Suprapubic skin (tissue), 4 donors: ENCODE data around the gene SERPINB7. TPM values are rescaled to one million over a fixed set of nuclear protein-coding genes. Genes with fewer than 3 reads are reported as not detected.
A peak's percentile ranks its signal among the peaks of the same experiment; 100 is the strongest.

Experiments
- DNase-seq, 2 donors: peaks; one replicate each; pipeline ENCODE4 v3.0.0-alpha.2; 2019; ENCODE audit warnings: low spot score in 2 of 2
- H3K27ac ChIP-seq: fragments of 200-600 bp; sonication (generic); one replicate; pipeline ENCODE4 v1.5.1; 2019
- H3K27me3 ChIP-seq: fragments of 200-600 bp; sonication (generic); one replicate; pipeline ENCODE4 v1.5.1; 2019
- H3K36me3 ChIP-seq: fragments of 200-600 bp; sonication (generic); one replicate; pipeline ENCODE4 v1.5.1; 2019
- H3K4me1 ChIP-seq: fragments of 200-600 bp; sonication (generic); one replicate; pipeline ENCODE4 v1.5.1; 2019
- H3K4me3 ChIP-seq: fragments of 200-600 bp; sonication (generic); one replicate; pipeline ENCODE4 v1.5.1; 2019; ENCODE audit warnings: mild to moderate bottlenecking
- H3K9me3 ChIP-seq: fragments of 200-600 bp; sonication (generic); one replicate; pipeline ENCODE4 v1.5.1; 2019
- EP300 ChIP-seq: sonication (generic); formaldehyde crosslinking; IDR thresholded peaks from one replicate; pipeline ENCODE4 v1.6.1; 2017; ENCODE audit warnings: antibody characterized with exemption
- POLR2A ChIP-seq, 2 donors: fragments of 450-650 bp; IDR thresholded peaks; one replicate each; pipeline ENCODE4 v1.6.1; 2017; ENCODE audit warnings: antibody characterized with exemption in 2 of 2, mild to moderate bottlenecking in 2 of 2, moderate library complexity in 2 of 2
- POLR2AphosphoS5 ChIP-seq, 3 donors: sonication (generic); formaldehyde crosslinking; IDR thresholded peaks; one replicate each; pipeline ENCODE4 v1.6.1; 2017; ENCODE audit warnings: antibody characterized with exemption in 3 of 3
- WGBS: methylation state at CpG from one replicate; pipeline ENCODE4 v1.1.5; 2018; 5-methylcytosine and 5-hydroxymethylcytosine counted together
- total RNA-seq, 4 donors: library from RNA; depleted of rRNA; stranded (reverse); fragments of >200 nt; gene quantifications; one replicate each; pipeline ENCODE4 v1.1.0, GENCODE V29; 2016
- TF ChIP-seq, protein P1 (sequence below), 2 donors: fragments of 200-600 bp in 1 of 2; fragments of 450-650 bp in 1 of 2; sonication (generic) in 1 of 2; IDR thresholded peaks; one replicate each; pipeline ENCODE4 v1.5.1; 2016 to 2019; ENCODE audit warnings: antibody characterized with exemption in 2 of 2, mild to moderate bottlenecking in 1 of 2, moderate library complexity in 1 of 2

Gene SERPINB7, protein sequence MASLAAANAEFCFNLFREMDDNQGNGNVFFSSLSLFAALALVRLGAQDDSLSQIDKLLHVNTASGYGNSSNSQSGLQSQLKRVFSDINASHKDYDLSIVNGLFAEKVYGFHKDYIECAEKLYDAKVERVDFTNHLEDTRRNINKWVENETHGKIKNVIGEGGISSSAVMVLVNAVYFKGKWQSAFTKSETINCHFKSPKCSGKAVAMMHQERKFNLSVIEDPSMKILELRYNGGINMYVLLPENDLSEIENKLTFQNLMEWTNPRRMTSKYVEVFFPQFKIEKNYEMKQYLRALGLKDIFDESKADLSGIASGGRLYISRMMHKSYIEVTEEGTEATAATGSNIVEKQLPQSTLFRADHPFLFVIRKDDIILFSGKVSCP
- total RNA-seq = 100 to 1,000 TPM in 2 of 4 donors, 10 to 100 TPM in 2; 24.1 to 214 (median 105) TPM

GRCh38 chr18:63775166-63775730 is at the start of gene SERPINB7:
TSS of gene SERPINB7 (plus strand) at chr18:63775418. CDS start at chr18:63782373, 6,955 bp downstream.
- Histone ChIP-seq H3K4me1 (no peaks in the 10 kb centered on the region), H3K27me3 (no peaks in the 10 kb centered on the region), H3K27ac (peak within 1 kb of the TSS; percentile 2), H3K4me3 (no peak within 1 kb of the TSS), H3K36me3 (no peaks in the 10 kb centered on the region), H3K9me3 (no peaks in the 10 kb centered on the region)
- TF ChIP-seq EP300 (no peak), POLR2AphosphoS5 (IDR thresholded peaks at IDR 0.05) (no peak)
- TF ChIP-seq, protein P1, sequence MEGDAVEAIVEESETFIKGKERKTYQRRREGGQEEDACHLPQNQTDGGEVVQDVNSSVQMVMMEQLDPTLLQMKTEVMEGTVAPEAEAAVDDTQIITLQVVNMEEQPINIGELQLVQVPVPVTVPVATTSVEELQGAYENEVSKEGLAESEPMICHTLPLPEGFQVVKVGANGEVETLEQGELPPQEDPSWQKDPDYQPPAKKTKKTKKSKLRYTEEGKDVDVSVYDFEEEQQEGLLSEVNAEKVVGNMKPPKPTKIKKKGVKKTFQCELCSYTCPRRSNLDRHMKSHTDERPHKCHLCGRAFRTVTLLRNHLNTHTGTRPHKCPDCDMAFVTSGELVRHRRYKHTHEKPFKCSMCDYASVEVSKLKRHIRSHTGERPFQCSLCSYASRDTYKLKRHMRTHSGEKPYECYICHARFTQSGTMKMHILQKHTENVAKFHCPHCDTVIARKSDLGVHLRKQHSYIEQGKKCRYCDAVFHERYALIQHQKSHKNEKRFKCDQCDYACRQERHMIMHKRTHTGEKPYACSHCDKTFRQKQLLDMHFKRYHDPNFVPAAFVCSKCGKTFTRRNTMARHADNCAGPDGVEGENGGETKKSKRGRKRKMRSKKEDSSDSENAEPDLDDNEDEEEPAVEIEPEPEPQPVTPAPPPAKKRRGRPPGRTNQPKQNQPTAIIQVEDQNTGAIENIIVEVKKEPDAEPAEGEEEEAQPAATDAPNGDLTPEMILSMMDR (IDR thresholded peaks at IDR 0.05) = no peak
- 67% methylated on average over 2 of the region's 2 CpGs for WGBS
- DNase-seq = no peak

DNA sequence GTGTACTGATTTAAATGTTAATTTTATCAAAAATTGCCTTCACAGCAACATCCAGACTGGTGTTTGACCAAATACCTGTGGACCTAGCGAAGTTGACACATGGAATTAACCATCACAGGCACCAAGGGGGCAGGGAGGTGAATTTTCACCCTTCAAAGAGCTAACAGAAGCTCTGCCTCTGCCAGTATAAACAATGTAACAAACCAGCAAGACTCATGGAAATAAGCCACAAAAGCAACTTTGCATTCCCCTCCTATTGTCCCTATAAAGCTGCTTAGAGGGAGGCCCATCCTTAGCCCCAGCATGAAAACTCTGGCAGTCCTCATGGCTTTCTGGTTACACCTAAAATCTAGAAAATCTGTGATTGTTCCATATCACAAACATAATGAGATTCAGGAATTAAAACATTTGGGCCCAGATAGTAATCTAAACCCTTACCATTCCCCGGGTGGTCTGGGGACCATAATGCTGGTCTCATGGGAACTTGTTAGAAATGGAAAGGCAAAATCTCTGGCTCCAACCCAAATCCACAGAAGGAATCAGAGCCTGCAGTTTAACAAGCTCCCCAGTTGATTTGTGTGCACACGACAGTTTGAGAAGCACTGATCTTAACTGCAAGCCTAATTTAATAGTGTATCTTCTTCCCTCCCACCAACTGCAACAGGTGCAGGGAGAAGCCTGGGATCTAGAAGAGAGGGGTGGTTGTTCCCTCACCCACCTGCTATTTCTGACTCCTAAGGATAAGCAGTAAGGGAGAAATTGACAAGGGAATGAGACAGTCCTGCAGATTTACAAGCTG is 49.3 kb upstream of the SERPINB7 start:
- Histone ChIP-seq H3K4me1 (no peaks in the 10 kb centered on the region), H3K36me3 (no peaks in the 10 kb centered on the region), H3K4me3 (no peak overlapping the region), H3K27me3 (no peaks in the 10 kb centered on the region), H3K9me3 (no peaks in the 10 kb centered on the region), H3K27ac (no peak overlapping the region)
- no peak for DNase-seq
- TF ChIP-seq, protein P1 (IDR thresholded peaks at IDR 0.05) = no peak
- TF ChIP-seq POLR2AphosphoS5 (IDR thresholded peaks at IDR 0.05) = no peak
- TF ChIP-seq POLR2A (IDR thresholded peaks at IDR 0.05) = no peak
- no peak for TF ChIP-seq EP300
- 25% methylated on average over 3 of the region's 3 CpGs for WGBS

- TF ChIP-seq EP300 = no peak
- no peak for TF ChIP-seq POLR2A (IDR thresholded peaks at IDR 0.05)
- TF ChIP-seq, protein P1 (IDR thresholded peaks at IDR 0.05) = no peak
- no peak for TF ChIP-seq POLR2AphosphoS5 (IDR thresholded peaks at IDR 0.05)
- Histone ChIP-seq H3K27me3 (no peaks in the 10 kb centered on the region), H3K27ac (no peak overlapping the region), H3K36me3 (no peaks in the 10 kb centered on the region), H3K4me1 (peaks cover 4% of the 10 kb centered on the region), H3K9me3 (no peaks in the 10 kb centered on the region), H3K4me3 (no peak overlapping the region)
- WGBS = 39% methylated on average over 5 of the region's 5 CpGs
- DNase-seq = no peak
Observed at GRCh38 chr18:63730773-63731172, 44.4 kb upstream of the SERPINB7 start.

DNA sequence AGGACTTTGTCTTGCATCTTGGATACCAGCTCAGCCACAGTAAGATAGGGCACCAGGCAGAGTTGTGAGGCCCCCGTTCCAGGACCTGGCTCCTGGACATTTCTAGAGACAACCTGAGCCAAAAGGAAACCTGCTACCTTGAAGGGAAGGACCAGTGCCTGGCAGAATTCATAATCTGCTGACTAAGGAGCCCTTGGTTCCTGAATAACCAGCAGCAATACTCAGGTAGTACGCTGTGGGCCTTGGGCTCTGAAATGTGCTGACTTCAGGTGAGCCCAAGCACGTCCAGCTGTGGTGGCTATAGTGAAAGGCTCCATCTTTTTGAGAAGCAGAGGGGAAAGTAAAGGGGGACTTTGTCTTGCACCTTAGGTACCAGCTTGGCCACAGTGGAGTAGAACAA is 44.0 kb upstream of the SERPINB7 start:
- Histone ChIP-seq H3K9me3 (no peaks in the 10 kb centered on the region), H3K27me3 (no peaks in the 10 kb centered on the region), H3K4me1 (peaks cover 4% of the 10 kb centered on the region), H3K36me3 (no peaks in the 10 kb centered on the region), H3K27ac (no peak overlapping the region), H3K4me3 (no peak overlapping the region)
- DNase-seq = no peak
- 47% methylated on average over 3 of the region's 3 CpGs for WGBS
- TF ChIP-seq POLR2A (IDR thresholded peaks at IDR 0.05) = no peak
- TF ChIP-seq, protein P1 (IDR thresholded peaks at IDR 0.05) = no peak
- TF ChIP-seq EP300 = no peak
- no peak for TF ChIP-seq POLR2AphosphoS5 (IDR thresholded peaks at IDR 0.05)

GRCh38 chr18:63736876-63737275 is 38.3 kb upstream of the SERPINB7 start:
- Histone ChIP-seq H3K36me3 (no peaks in the 10 kb centered on the region), H3K4me1 (no peaks in the 10 kb centered on the region), H3K9me3 (no peaks in the 10 kb centered on the region), H3K27me3 (no peaks in the 10 kb centered on the region), H3K27ac (no peak overlapping the region), H3K4me3 (no peak overlapping the region)
- no peak for DNase-seq
- TF ChIP-seq POLR2A (IDR thresholded peaks at IDR 0.05) (no peak), POLR2AphosphoS5 (IDR thresholded peaks at IDR 0.05) (no peak), EP300 (no peak)
- TF ChIP-seq, protein P1 (IDR thresholded peaks at IDR 0.05) = no peak
